Activated CD4-positive, alpha-beta T cell treated with anti-CD3 and anti-CD28 coated beads, Interleukin-2, amount 50 U/mL, for 4 hours (primary cell): ENCODE measurements around the gene OR5A2.
"Not testable (repeated sequence)": the region's sequence is repeated elsewhere in the genome, so short reads cannot be mapped to it uniquely, and the experiment has no call there.

ENCODE experiments used
- DNase-seq, 2 experiments: peaks; one replicate each; pipeline ENCODE4 v3.0.0-alpha.2; 2020

The OR5A2 gene

GRCh38 chr11:59426361-59427067 lies at the start of gene OR5A2:
Gene OR5A2 (minus strand): TSS chr11:59426413. CDS start chr11:59422953, 3,460 bp downstream.
- no peak for DNase-seq

DNA sequence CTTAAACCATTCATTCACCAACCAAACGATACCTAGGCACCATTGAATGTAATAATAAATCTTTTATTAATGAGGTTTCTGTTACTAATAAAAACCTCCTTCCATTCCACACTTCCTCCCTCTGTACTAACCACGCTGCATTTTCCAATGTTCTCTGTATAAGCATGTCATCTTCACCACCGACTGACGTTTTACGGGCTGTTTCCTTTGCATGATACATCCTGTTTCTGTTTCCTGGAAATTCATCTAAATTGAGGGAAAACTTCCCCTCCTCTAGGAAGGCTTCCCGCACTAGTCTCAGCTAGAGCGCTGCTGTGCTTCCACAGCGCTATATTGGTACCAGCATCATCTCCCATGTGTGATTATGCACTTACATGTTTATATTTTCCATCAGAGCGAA lies 49.0 kb upstream of the OR5A2 start:
- DNase-seq: no peak

DNA sequence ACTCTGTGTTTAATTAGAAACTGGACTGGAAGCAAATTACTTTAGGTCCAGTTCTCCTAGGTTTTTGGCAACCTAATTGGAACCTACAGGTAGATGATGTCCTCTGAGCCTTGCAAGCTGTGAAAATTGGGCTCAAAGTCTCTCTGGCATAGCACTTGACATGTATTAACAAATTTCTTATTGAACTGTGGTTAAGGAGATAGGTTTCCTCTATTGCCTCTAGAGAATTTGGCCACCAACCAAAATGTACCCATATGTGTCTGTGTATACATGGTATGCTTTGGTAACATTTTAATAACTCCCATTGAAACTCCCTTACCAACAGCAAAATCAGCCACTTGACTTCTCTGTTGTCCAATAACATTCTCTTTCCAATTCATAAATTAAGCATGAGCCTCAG lies 46.8 kb upstream of the OR5A2 start, which contains the start of gene OR4D10:
Gene OR4D10, plus strand, starts transcription at position 301 of the 400 bp plus-strand sequence. CDS start 4,115 bp downstream, outside the sequence.
- DNase-seq: no peak

- DNase-seq: no peak
Measured at GRCh38 chr11:59463190-59463641, 37.0 kb upstream of the OR5A2 start.

- DNase-seq: no peak
Measured at GRCh38 chr11:59459916-59460315, 33.7 kb upstream of the OR5A2 start.

DNA sequence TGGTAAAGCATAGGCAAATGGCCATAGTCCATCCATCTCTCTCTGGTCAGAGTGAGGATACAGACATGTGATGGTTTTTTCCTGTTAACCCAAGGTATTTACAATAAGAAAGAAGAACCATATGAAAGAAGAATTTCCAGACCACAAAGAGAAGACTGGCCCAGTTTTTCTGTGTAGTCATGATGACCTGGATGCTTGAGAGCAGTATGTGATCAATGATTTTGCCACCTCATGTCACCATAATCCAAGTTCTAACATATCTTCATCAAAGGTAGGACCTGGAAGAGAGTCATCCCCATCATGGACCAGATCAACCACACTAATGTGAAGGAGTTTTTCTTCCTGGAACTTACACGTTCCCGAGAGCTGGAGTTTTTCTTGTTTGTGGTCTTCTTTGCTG lies 30.4 kb upstream of the OR5A2 start, which contains the start of gene OR4D6:
Gene OR4D6, plus strand, starts transcription at position 301 of the 400 bp plus-strand sequence. Its CDS starts 0 bp downstream, at position 301.
- no peak for DNase-seq

DNA sequence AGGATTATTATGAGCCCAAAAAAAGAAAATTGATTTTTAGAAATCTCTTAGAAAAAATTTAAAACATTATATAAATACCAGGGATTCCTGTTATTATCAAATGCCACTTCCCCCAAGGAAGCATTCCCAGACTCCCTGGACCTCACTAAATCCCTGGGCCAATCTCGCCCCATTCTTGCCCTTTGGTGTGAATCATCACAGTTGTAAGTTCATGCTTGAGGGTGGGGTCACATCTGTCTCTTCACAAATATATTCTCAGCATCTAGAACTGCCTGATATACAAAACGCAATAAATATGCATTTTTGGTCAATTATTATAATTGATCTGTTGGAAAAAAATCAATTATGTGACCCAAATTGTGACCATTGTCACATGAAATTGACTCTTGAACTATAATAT lies 22.3 kb upstream of the OR5A2 start:
- no peak for DNase-seq

- not testable (repeated sequence) for DNase-seq
Measured at GRCh38 chr11:59445624-59446023, 19.4 kb upstream of the OR5A2 start.

DNA sequence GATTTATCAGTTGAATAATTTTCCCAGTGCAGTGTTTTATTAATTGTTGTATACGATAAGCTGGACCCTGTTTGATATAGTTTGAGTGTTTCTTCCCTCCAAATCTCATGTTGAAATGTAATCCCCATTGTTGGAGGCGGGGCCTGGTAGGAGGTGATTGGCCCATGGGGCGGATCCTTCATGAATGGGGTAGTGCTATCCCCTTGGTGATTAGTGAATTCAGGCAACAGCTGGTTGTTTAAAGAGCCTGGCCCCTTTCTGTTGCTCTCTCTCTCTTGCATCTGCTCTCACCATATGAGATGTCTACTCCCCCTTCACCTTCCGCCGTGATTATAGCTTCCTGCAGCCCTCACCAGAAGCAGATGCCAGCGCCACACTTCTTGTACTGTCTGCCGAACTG lies 11.6 kb upstream of the OR5A2 start:
- no peak for DNase-seq

DNA sequence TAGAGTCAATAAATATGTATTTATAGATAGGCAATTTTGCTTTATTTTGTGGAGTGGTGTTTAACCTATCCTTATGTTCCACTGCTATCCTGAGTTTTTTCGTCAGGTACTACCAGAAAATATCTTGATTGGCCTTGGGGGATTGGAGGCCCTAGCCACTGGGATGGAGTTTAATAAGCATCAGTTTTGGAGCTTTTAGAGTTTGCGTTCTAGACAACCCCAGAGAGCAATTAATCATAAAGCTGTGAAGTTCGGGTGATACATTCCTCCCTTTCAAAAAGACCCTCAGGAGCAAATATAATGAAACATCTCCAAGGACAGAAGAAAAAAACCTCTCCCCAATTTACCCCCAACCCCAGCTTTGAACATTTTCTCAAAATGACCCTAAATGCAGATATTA lies 10.0 kb upstream of the OR5A2 start, which contains the start of gene OR5A1:
Gene OR5A1, plus strand, starts transcription at position 301 of the 400 bp plus-strand sequence. CDS start 6,700 bp downstream, outside the sequence.
- DNase-seq: no peak

DNA sequence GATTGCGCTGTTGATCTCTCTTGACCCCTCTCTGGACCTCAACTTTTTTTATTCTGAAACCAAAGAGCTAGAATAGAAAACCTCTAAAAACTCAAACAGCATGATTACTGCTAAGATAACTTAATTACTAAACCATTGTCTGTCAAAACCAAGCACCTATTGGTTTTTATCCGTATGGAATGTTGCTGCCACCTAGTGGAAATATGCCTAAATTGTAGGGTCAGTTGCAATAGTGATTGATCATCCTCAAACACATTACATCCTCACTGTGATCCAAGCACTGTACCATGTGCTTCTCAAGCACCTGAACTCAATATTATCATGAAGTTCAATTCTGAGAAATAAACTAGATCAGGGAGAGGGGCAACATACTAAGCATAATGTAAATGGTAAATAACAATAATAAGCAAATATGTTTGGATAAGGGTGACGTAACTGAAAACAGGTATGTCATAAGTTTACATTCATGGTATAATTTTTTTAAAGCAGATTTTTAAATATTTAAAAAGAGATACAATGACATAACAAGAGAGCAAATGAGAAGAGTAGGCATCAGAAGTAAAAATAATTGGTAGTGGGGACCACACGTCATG lies 3.8 kb upstream of the OR5A2 start:
- DNase-seq: peak; percentile 1 to 3

DNA sequence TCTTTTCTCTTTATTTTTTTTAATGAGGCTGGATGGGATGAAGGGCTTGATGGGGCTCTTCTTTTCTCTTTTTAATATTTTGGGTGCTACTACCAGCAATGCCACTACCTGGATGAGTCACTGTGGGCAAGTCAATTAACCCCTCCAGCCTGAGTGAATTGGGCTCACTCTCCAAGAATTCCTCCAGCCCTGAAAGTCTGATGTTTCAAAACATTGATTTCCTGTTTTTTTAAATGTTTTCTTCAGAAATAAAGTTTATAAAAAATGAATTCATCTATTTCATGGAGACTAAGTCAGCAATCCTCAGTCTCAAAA lies 812 bp upstream of the OR5A2 start:
- DNase-seq: no peak

GRCh38 chr11:59425131-59425530 lies 1.1 kb downstream of the OR5A2 start:
- DNase-seq: no peak

DNA sequence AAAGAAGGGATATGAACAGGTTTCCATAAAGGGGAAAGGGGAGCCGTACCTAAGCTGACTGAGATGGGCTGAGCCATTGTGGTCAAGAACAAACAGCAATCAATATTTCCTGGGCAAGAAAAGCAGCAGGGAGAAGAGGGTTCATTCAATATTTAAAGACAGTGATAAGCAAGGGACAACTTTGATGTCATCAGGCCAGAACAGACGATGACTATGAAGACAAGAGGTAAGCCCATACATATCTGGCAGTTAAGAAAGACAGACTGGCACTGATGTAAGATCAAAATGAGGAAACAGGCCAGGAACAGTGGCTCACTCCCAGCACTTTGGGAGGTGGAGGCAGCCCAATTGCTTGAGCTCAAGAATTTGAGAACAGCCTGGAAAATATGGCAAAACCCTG lies 2.4 kb downstream of the OR5A2 start:
- DNase-seq: no peak

- no peak for DNase-seq
Measured at GRCh38 chr11:59418156-59418555, 8.1 kb downstream of the OR5A2 start.

DNA sequence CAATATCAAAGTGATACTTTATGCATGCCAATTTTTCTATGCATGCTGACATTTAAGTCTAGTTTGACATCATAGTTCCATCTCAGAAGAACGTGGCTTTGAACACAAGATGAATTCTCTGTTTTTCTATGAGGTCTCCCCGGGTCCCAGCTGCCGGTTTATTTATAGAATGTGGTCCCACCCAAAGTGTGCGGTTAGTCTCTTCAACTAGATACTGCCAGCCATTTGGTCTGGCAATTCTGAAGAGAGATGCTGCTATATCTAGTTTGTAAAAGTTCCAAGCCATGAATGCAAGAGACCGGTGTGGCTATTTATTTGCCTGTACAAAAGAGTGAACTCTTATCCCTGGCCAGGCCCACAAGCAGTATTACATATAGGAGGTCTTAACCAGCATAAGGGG lies 9.2 kb downstream of the OR5A2 start:
- DNase-seq: no peak

DNA sequence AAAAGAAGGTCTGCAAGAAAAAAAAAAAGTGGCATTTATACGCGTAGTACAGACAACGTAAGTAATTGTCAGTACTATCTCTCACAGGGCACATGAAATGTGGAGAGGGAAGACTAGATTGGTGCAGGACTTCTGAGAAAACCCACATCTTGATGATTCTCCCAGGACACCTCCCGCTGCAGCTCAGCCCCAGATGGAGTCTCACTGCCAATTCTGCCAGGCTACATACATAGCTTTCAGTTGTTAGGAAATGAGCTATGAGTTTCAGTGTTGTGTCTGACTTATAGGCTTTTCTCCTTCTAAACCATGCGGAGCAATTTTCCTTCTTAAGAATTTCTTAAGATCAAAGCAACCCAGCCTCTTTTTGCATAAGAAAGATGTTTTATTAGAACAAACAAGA lies 9.6 kb downstream of the OR5A2 start:
- no peak for DNase-seq

GRCh38 chr11:59415111-59415510 lies 11.1 kb downstream of the OR5A2 start:
- DNase-seq: no peak

DNA sequence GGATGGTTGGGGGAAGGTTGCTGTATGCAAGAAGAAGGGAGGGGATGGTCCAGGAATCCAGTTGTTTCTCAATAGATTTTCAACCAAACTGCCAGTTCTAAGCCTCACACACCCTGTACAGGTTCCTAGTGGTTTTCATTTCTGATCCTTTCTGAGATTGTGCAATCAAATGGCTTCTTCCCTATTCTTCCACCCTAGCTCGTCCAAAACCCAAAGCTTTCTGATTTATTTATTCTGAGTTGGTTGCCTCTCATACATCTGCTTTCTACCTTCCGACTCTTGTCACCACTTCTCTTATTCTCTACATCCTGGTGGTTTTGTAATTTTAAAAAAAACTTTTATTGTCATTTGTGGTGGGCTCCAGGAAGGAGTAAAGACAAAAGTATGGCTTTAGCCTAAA lies 12.6 kb downstream of the OR5A2 start:
- no peak for DNase-seq

DNA sequence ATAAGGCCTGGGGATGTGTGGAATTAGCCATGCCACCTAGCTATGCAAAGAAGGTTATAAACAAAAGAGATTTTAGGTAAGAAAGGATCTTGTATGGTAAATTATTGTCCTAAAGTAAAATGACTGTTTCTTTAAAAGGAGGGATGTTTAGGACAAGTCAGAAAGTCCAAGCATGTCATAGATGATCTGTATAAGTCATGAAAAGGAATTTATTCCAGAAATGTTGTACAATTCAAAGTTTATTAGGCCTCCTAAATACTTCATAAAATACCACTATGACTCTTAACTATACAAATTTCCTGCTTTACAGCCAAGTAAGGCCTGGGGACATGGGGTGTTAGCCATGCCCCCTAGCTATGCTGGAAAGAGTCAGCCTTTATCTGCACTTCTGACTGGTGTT lies 22.7 kb downstream of the OR5A2 start:
- no peak for DNase-seq

- no peak for DNase-seq
Measured at GRCh38 chr11:59401262-59401552, 25.0 kb downstream of the OR5A2 start.

GRCh38 chr11:59400461-59401261 lies 25.6 kb downstream of the OR5A2 start:
- DNase-seq: no peak

GRCh38 chr11:59394186-59394585 lies 32.0 kb downstream of the OR5A2 start:
- no peak for DNase-seq
